HG03565 (cell line): ENCODE results near the gene CALM3.

Experiments
- ATAC-seq: cut with Tn5 transposase; IDR thresholded peaks from one replicate; pipeline ENCODE4 v1.9.1; 2021; ENCODE audit warnings: mild to moderate bottlenecking, moderate library complexity; ENCODE audit not compliant: unreplicated experiment

The CALM3 gene

DNA sequence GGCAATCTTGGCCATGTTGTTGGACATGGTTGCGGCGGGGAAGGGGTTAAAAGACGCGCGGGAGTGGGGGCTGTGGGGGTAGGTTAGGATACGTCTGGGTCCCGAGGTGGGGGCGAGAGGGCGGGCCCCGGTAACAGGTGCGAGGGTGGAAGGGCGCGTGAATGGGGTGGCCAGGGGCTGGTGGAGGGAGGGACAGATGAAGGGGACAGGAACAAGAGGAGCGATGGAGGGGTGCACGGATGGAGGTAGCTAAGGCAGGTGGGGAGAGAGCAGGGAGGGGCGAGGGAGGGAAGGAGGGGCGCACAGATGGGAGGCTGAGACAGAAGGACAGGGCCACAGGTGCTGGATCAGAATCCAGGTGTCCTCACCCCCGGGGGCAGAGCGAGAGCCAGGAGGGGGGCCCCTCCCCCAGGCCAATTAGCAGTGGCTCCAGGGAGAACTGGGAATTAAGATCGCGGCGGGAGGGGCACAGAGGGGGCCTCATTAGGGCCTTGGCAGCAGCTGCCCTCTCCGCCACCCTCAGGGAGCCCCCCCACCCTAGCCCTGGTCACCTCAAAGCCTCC, 33.6 kb downstream of the CALM3 start:
- no peak for ATAC-seq

DNA sequence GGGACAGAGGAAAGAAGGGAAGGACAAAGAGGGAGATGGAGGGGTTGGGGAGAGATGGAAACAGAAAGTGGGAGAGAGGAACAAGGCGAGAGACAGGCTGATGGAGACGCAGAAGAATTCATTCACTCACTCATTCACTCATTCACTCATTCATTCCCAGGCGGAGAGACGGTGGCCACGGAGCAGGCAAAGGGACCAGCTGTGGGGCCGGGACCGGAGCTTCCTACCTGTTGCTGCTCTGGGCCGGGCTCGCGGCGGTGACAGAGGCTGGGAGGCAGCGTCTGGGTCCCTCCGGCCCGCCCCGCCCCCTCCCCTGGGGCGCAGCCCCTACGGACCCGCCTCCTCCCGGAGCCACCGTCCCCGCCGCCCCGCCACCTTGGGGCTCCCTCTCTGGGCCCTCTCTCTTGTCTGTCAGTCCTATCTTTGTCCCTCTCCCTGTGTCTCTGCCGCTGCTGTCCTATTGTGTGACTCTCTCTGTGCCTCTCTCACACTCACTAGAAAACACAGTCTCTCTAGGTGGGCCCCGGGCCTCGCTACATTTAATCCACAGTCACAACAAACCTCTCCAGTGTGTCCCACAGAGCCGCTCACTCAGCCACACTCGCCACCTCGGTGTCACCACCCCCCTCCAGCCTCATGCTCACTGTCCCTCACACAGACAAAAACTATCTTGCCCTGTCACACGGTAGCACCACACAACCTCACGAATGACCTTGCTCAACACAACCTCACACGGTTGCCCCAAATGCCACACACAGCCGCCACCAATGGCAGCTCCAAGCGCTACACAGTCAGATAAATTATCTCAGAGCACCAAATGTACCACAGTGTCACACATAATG, 35.0 kb downstream of the CALM3 start, which contains the start of gene GNG8:
Gene GNG8 (minus strand): TSS at position 283 of the 842 bp plus-strand sequence. CDS start 1,520 bp downstream, outside the sequence.
- no peak for ATAC-seq

DNA sequence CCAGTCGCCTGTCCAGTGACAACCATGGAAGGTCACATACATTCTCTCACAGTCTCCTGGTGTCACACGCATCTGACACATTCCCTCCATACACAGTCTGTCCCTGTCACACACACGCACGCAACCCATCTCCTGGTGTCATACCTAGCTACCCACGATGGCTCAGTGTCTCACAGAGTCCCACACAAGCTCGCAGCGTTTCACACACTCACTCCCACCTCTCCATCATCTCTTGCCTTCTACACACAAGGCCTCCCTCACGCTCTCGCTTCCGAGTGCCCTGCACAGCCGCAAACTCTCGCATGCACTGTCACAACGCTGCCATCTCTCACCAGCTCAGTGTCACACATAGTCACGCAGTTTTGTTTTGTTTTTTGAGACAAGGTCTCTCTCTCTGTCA, 36.1 kb downstream of the CALM3 start:
- no peak for ATAC-seq

DNA sequence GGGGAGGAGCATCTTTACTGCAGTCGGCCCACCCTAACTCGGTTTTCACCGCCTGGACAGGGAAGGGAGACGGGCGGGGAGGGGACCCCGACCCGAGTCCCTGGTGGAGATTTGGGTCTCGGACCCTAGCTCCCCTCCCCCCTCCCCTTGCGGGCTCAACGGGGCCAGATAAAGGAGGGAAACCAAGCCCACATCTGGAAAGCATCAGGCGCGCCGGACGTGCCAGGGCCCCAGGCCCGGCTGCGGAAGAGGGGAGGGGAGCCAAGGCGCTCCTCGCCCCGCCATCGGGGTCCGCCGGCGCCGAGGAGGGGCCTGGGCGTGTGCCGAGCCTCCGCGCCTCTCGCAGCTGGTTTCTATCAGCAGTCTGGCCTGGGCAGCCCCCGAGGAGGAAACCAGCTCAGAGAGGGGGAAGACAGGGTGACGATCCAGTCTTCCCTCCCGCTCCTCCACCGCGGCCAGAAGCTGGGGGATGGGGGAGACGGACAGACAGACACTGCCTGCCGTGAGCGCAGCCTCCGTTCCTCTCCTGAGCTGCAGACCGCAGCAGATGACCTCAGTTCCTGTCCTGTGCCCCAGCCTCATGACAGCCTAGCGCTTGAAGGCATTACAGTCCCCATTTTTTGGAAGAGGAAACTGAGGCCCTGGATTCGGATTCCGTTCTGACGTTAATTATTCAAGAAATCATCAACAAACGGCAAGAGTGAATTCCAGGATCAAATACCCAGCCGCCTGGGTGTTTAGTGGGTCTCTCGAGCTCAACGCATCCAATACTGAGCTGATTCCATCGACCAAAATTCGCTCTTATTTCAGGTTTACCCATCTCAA, 38.4 kb downstream of the CALM3 start:
- ATAC-seq = no peak

DNA sequence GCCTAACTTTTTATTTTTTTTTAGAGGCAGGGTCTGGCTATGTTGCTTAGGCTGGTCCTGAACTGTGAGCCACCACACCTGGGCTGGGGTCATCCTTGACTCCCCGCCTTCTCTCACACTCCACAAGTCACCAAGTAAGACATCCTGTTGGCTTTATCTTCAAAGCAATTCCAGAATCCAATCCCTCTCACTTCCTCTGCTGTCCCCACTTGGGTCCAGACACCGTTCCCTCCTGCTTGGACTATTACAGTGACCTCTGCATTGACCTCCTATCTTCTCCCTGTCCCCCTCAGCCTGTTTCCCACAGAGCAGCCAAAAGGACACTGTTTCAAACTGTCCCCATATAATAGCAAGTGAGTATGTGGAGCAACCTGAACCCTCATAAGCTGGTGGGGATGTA, 39.5 kb downstream of the CALM3 start:
- no peak for ATAC-seq

DNA sequence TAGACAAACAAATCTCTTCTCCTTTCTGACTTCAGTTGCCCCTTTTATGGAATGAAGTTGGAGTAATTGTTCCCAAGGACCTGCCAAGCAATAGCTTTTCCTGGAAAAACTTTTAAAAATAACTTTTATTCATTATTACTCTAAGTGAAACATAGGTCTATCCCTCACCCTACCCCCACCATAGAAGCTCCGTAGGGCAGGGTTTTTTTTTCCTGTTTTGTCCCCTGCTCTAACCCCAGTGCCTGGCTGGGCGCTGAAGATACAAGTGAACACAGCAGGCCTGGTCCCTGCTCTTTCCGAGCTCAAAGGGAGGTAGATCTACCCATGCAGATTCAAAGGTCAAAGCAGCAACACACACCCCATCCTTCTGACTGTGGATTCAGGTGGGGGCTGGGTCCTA, 43.6 kb downstream of the CALM3 start:
- ATAC-seq = no peak

DNA sequence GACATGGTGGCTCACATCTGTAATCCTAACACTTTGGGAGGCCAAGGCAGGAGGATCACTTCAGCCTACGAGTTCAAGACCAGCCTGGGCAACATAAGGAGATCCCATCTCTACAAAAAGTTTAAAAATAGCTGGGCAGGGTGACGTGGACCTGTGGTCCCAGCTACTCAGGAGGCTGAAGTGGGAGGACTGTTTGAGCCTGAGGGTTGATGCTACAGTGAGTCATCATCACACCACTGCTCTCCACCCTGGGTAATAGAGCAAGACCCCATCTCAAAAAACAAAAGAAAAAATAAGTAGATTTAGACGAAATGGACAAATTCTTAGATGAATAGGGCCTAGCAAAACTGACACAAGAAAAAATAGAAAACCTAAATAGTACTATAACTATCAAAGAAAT, 45.3 kb downstream of the CALM3 start:
- no peak for ATAC-seq

DNA sequence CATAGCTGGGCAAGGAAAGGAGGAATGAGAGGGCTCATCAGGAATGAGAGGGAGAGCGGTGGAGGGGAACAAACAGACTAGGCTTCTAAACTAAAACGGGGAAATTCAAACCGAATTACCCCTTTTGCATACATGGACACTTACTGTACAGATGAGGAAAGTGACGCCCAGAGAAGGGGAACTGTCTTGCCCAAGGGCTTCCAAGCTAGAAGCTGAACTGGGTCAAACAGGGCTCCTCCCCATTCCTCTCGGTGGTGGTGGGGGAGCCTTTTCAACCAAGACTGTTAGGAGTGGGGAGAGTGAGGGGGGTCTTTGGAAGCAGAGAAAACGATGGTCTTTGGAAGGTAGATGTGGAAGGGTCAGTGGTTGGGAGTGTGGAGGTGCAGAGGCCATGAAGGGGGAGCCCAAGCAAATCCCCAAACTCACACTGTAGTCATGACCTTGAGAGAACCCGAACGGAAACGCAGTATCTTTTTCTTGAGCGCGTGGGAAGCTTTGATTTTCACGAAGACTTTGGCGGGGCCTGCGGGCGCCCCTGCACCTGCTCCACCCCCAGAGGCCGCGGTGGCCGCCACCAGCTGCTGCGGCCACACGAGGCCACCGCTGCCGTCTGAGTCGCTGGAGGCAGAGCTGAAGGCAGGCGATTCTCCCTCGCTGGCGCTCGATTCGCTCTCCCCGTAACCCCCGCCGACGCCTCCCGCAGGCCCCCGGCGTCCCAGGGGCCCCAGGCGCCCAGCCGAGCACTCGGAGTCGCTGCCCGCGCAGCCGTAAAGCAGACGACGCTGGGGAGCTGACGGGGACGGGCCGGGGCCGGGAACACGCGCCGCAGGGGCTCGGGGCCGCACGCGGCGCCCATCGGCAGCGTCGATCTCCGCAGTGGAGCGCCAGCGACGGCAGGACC, 47.2 kb downstream of the CALM3 start:
- ATAC-seq = no peak

DNA sequence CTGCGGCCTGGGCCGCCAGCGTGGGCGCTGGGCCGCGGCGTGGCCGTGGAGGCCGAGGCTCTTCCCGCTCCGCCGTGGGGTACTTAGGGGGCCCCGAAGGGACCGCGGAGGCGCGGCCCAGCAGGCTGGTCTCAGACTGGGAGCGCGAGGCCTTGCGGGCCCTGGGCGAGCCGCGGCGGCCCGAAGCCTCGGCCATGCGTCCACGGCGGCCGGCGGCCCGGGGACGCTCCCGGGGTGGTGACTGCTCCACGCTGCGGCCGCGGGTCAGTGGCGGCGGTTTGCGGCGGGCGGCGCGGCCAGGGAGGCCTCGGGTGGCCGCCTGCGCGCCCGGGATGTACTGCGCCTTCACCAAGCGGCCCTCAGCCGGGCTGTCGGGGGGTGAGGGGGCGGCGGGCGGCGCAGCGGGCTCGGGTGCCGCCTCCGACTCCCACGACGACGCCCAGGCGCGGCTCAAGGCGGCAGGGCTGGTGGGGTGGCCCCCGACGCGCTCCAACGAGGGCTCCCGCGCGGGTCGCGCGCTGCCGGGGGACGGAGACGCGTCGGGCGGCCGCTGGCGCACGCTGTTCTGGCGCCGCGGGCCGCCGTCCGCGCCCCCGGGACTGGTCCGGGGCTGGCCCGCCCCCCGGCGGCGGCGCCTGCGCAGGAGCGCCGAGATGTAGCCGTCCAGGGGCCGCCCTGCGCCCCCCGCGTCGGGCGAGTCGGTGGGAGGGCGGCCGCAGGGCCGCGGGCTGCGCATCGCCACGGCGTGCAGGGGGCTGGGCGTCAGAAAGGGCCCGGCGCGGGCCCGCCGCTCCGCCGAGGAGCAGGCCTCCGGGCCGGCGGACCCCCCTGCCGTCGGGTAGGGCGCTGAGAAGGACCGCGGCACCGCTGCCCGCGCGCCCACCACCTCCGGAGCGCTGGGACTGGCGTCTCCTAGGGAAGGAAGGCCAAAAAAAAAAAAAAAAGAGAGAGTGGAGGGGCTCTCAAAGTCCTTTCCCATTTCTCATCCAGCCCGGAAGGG, 48.1 kb downstream of the CALM3 start:
- ATAC-seq = no peak

DNA sequence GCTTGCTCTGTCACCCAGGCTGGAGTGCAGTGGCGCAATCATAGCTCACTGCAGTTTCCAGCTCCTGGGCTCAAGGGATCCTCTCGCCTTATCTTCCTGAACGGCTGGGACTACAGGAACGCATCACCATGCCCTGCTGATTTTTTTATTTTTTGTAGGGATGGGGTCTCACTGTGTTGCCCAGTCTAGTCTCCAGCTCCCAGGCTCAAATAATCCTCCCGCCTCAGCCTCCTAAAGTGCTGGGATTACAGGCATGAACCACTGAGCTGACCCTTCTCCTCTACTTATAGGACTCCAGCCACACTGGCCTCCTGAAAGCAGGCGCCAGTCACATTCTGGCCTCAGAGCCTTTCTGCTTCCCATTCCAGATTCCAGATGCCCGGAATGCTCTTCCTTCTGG, 49.3 kb downstream of the CALM3 start:
- no peak for ATAC-seq

DNA sequence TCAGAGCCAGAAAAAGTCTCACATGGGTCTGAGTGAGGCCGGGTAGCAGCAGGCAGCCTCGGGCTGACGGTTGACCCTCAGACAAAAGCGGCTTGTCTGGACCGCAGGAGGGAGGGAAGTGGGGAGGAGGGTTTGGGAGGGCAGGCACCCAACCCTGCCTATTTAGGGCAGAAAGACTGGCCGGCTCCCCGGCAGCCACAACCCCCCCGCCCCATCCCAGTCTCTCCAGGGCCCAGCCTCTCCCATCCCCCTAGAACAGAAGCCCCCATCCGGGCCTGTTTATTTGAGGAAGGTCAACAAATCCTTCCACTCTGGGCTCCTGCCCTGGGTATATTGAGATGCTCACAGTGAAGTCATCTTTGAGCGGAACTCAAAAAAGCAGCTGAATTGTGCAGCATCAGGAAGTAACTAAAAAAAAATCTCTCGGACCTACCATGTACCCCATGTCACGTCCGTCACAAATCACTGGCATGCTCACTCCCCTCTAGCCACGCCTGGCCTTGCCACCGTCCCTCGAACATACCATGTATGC, 53.6 kb downstream of the CALM3 start:
- no peak for ATAC-seq

DNA sequence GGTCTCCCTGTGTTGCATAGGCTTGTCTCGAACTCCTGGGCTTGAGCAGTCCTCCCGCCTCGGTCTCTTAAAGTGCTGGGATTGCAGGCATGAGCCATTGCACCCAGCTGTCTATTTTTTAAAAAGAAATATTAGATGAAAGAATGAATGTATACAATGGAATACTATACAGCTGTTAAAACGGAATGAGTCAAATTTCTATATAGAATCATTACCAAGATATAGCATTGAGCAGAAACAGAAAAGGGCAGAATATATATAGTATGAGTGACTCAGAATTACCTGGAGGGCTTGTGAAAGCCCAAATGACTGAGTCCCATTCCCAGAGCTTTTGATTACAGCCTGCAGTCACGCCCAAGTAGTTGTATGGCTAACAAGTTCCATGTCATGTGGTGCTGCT, 55.4 kb downstream of the CALM3 start:
- ATAC-seq = no peak

DNA sequence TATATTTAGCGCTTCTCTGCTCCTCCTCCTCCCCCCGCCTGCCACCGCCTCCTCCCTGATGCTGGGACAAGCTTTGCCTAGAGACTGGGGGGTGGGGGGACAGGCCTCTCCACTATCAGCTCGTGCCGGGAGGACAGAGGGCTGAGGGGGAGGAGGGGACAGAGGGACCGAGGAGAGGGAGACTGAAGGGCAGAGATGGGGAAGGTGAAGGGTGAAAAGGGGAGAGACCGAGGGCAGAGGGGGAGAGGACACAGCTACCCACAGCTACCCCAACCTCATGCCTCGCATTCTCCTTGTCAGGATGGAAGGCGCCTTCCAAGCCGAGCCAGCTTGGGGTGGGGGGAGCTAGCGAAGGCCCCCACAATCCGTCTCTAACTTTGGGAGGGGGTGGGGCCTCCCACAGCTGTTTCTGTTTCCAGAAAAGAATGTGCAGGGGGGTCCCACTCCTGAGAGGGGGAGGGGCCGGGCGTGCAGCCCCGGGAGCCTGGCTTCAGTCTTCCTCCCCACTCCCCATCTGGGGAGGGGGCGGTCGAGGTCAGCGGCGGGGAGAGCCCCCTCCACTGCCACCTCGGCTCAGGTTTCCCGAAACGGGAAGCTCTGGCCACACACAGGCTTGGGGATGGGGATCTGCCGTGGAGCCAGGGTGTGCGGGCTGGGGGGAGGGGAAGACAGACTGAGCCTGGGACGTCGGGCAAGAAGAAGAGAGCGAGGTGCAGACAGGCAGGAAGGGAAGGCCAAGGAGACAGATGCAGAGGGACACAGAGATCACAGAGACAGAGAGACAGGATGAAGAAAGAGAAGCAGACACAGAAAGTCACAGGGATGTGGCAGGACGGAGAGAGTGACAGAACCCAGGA, 58.2 kb downstream of the CALM3 start:
- no peak for ATAC-seq

DNA sequence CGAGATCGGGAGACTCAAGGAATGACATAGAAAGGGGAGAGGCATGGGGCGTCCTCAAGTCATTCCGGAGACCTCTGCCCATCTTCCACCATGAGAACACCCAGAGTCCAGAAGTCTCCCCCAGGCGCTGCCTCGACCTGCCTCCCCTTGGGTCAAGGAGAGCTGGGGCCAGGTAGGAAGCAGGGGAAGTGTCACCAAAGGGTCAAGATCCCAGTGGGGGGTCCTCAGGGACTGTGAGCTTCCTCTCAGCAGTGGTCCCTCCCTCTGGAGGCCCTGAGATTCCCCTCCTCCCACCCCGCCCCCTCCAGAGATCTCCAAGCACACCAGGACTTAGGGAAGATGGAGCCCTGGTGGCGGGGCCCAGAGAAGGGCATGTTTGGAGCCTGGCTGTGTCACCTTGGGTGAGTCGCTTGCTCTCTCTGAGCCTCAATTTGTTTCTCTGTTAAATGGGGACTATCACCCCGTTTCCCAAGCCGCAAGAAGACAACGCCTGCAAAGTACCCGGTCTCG, 58.9 kb downstream of the CALM3 start:
- ATAC-seq = no peak
